ENCODE data around the gene TTC39C. TPM values are rescaled to one million over a fixed set of nuclear protein-coding genes. Genes with fewer than 3 reads are reported as not detected.

The TTC39C gene
- total RNA-seq, 1 donor, result 42.7 TPM

DNA sequence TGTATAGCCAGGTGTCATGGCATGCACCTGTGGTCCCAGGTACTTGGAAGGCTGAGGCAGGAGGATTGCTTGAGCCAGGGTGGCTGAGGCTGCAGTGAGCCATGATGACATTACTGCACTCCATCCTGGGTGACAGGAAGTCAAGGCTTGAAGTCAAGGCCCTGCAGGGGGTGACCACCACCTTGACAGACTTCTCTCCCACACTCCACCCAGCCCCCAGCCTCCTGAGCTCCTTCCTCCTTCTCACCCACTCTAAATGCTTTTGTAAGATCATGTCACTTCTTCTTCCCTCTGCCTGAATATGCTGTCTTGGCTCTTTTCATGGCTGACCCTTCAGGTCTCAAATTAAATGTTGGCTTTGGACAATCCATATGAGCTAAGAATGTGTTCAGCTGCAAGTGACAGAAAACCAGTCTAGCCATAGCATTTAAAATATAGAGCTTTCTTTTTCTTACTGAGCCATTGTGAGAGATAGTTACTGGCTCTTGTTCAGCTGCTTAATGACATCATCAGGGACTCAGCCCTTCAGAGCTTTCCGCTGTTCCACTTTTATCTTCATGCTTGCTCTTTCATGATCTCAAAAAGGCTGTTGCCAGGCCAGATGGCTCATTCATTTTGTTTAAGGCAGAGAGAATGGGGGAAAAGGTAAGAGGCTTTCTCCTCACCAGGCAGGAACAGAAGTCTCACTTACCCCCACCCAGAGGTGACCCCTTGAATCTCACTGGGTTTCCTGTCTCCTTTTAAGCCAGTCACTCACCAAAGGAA, 36.7 kb upstream of the TTC39C start:
- TF ChIP-seq, protein P1, sequence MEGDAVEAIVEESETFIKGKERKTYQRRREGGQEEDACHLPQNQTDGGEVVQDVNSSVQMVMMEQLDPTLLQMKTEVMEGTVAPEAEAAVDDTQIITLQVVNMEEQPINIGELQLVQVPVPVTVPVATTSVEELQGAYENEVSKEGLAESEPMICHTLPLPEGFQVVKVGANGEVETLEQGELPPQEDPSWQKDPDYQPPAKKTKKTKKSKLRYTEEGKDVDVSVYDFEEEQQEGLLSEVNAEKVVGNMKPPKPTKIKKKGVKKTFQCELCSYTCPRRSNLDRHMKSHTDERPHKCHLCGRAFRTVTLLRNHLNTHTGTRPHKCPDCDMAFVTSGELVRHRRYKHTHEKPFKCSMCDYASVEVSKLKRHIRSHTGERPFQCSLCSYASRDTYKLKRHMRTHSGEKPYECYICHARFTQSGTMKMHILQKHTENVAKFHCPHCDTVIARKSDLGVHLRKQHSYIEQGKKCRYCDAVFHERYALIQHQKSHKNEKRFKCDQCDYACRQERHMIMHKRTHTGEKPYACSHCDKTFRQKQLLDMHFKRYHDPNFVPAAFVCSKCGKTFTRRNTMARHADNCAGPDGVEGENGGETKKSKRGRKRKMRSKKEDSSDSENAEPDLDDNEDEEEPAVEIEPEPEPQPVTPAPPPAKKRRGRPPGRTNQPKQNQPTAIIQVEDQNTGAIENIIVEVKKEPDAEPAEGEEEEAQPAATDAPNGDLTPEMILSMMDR (IDR thresholded peaks at IDR 0.05; ENCODE audit: extremely low read depth, low read depth, low read length), result no peak
- no peak overlapping the region for H3K27ac ChIP-seq (ENCODE audit: low read depth, low read length)
- no peak overlapping the region for H3K4me2 ChIP-seq (ENCODE audit: insufficient read depth, low read length)
- H2AFZ ChIP-seq (ENCODE audit: low read length), result no peak overlapping the region
- no peaks in the 10 kb centered on the region for H3K27me3 ChIP-seq (ENCODE audit: insufficient read depth, low read length)
- no peaks in the 10 kb centered on the region for H3K79me2 ChIP-seq (ENCODE audit: insufficient read depth, low read length)
- no peaks in the 10 kb centered on the region for H3K9me3 ChIP-seq (ENCODE audit: low read depth, low read length)
- H3K4me1 ChIP-seq (ENCODE audit: insufficient read depth, low read length), result peaks cover 12% of the 10 kb centered on the region
- H3K36me3 ChIP-seq (ENCODE audit: insufficient read depth, low read length), result no peaks in the 10 kb centered on the region
- no peak overlapping the region for H3K4me3 ChIP-seq (ENCODE audit: insufficient read depth, low read length)
- DNase-seq (ENCODE audit: insufficient read length, low spot score, missing footprints), result peak; percentile 3
- no peaks in the 10 kb centered on the region for H4K20me1 ChIP-seq (ENCODE audit: insufficient read depth, low read length)

DNA sequence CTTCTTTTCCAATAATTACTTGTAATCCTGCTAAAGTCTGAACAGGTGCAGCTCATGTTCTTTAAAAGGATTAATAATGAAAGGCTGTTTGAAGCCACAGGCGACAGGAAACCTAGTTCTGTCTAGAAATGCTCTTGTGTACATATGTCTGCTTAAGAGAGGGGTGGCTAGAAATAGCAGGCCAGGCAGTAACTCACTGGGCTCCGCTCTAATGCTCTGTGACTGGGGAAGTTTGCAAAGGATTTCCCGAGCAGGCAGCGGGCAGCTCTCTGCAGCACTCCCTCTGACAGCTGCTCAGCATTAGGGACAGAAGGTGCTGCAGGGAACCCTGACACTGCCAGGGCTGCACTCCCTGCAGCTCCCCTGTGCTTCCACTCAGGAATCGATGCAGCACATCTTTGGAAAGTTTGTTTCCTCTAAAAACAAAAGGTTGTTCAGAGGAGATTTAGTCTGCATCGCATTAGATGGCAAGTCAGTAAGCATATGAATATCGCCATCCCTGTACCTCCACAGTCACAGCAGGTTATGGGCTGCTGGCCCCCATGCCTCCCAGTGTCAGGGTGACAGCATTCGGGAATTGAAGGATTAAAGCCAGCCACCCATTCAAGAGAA, 33.1 kb upstream of the TTC39C start:
- no peaks in the 10 kb centered on the region for H4K20me1 ChIP-seq (ENCODE audit: insufficient read depth, low read length)
- DNase-seq (ENCODE audit: insufficient read length, low spot score, missing footprints), result peak; percentile 46
- H3K4me3 ChIP-seq (ENCODE audit: insufficient read depth, low read length), result no peak overlapping the region
- peaks cover 14% of the 10 kb centered on the region for H3K4me1 ChIP-seq (ENCODE audit: insufficient read depth, low read length)
- H3K27me3 ChIP-seq (ENCODE audit: insufficient read depth, low read length), result no peaks in the 10 kb centered on the region
- H3K4me2 ChIP-seq (ENCODE audit: insufficient read depth, low read length), result peak overlapping the region; percentile 75
- no peaks in the 10 kb centered on the region for H3K36me3 ChIP-seq (ENCODE audit: insufficient read depth, low read length)
- no peaks in the 10 kb centered on the region for H3K9me3 ChIP-seq (ENCODE audit: low read depth, low read length)
- peak overlapping the region; percentile 67 for H3K27ac ChIP-seq (ENCODE audit: low read depth, low read length)
- peak overlapping the region; percentile 61 for H2AFZ ChIP-seq (ENCODE audit: low read length)
- no peaks in the 10 kb centered on the region for H3K79me2 ChIP-seq (ENCODE audit: insufficient read depth, low read length)
- TF ChIP-seq, protein P1 (IDR thresholded peaks at IDR 0.05; ENCODE audit: extremely low read depth, low read depth, low read length), result no peak

DNA sequence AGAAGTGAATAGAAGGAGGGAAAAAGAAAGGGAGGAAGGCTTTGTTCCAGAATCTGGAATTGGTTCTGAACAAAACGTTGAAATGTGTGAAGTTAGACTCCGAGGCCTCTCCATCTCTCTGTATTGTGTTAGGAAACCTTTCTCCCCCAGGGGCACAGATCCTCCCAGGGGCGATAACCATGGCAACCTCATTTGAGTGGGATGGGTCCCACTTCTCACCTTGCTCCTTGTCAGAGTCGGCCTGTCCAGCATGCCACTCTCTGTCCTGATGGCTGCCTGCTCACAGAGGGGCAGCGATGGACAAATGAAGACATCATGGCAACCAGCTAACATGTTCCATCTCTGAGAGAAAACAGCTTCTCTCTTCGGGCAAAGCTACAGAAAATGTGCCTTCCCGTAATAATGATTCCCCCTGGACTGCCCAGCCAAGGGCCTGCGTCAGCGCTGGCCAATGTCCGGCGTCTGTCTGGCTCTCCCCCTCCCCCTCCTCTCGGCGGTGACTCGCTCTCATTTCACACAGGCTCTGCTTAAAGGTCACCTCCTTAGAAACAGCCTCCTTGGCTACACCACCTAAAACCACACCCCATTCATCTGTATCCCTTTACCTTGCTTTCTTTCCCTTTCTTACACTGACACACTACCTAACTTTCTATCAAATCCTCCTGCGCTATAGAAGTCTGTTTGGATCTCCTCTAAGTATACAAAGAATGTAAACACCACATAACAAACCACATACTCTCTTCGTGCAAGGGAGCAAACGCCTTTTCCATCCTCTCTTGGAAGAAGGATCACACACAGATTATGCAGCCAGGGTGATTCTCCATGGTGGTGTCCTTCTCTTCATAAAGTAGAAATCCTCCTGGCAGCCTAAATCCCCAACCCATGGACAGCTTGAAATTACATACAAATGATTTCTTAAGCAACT, 32.1 kb upstream of the TTC39C start:
- Histone ChIP-seq H3K4me2 (ENCODE audit: insufficient read depth, low read length) (peak overlapping the region; percentile 75), H3K36me3 (ENCODE audit: insufficient read depth, low read length) (no peaks in the 10 kb centered on the region), H3K9me3 (ENCODE audit: low read depth, low read length) (no peaks in the 10 kb centered on the region), H4K20me1 (ENCODE audit: insufficient read depth, low read length) (no peaks in the 10 kb centered on the region), H3K27me3 (ENCODE audit: insufficient read depth, low read length) (no peaks in the 10 kb centered on the region), H3K4me3 (ENCODE audit: insufficient read depth, low read length) (peak overlapping the region; percentile 47), H3K79me2 (ENCODE audit: insufficient read depth, low read length) (no peaks in the 10 kb centered on the region), H3K4me1 (ENCODE audit: insufficient read depth, low read length) (peaks cover 14% of the 10 kb centered on the region), H3K27ac (ENCODE audit: low read depth, low read length) (peak overlapping the region; percentile 67), H2AFZ (ENCODE audit: low read length) (peak overlapping the region; percentile 61)
- TF ChIP-seq, protein P1 (IDR thresholded peaks at IDR 0.05; ENCODE audit: extremely low read depth, low read depth, low read length), result no peak
- DNase-seq (ENCODE audit: insufficient read length, low spot score, missing footprints), result peak; percentile 72

Data from osteoblast (primary cell).